Measurements from ENCODE around the gene KCTD12.

DNA sequence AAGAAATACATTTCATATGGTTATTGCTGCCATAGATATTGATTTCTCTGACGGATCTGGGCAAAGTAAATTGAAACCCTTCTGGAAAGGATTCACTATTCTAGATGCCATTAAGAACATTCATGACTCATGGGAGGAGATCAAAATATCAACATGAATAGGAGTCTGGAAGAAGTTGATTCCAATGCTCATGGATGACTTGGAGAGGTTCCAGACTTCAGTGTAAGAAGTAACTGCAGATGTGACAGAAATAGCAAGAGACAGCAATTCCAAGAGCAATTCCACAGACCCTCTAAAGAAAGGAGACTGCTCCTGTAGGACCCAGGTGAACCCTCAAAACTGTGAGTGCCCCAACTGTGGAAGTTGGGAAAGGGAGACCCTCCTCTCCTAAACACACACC lies 30.9 kb upstream of the KCTD12 start:
- no peak for TF ChIP-seq JUN (IDR thresholded peaks at IDR 0.05; ENCODE audit: borderline replicate concordance, insufficient read depth, insufficient read length, low read depth)
- TF ChIP-seq CTCF (IDR thresholded peaks at IDR 0.05; ENCODE audit: extremely low read depth in 1 of 2, insufficient read depth in 1 of 2, low read depth in 1 of 2, low read length in 2 of 2): no peak
- TF ChIP-seq POLR2A (IDR thresholded peaks at IDR 0.05; ENCODE audit: low read depth, low read length): no peak
- no peak for TF ChIP-seq POLR2AphosphoS5 (IDR thresholded peaks at IDR 0.05; ENCODE audit: insufficient read depth, low read depth, low read length)
- no peak for TF ChIP-seq MYC (IDR thresholded peaks at IDR 0.05; ENCODE audit: low read depth, low read length)
- no peak for TF ChIP-seq EZH2 (IDR thresholded peaks at IDR 0.05; ENCODE audit: borderline replicate concordance, low read depth, low read length, severe bottlenecking)
- TF ChIP-seq, protein P1, sequence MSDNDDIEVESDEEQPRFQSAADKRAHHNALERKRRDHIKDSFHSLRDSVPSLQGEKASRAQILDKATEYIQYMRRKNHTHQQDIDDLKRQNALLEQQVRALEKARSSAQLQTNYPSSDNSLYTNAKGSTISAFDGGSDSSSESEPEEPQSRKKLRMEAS (IDR thresholded peaks at IDR 0.05; ENCODE audit: insufficient read depth, insufficient read length): no peak
- TF ChIP-seq FOS (IDR thresholded peaks at IDR 0.05; ENCODE audit: borderline replicate concordance, insufficient read depth, low read length): no peak
- no peak for TF ChIP-seq GATA2 (IDR thresholded peaks at IDR 0.05; ENCODE audit: insufficient read depth, insufficient read length, low read depth, low read length)

All from endothelial cell of umbilical vein (primary cell).